CD1c-positive myeloid dendritic cell (primary cell): ENCODE measurements around the gene FKBP10.
A peak's percentile ranks its signal among the peaks of the same experiment; 100 is the strongest.
"Not testable (repeated sequence)": the region's sequence is repeated elsewhere in the genome, so short reads cannot be mapped to it uniquely, and the experiment has no call there.

ENCODE experiments used
- DNase-seq: peaks from one replicate; pipeline ENCODE4 v3.0.0-alpha.2; 2016; ENCODE audit errors: extremely low spot score

Gene FKBP10

DNA sequence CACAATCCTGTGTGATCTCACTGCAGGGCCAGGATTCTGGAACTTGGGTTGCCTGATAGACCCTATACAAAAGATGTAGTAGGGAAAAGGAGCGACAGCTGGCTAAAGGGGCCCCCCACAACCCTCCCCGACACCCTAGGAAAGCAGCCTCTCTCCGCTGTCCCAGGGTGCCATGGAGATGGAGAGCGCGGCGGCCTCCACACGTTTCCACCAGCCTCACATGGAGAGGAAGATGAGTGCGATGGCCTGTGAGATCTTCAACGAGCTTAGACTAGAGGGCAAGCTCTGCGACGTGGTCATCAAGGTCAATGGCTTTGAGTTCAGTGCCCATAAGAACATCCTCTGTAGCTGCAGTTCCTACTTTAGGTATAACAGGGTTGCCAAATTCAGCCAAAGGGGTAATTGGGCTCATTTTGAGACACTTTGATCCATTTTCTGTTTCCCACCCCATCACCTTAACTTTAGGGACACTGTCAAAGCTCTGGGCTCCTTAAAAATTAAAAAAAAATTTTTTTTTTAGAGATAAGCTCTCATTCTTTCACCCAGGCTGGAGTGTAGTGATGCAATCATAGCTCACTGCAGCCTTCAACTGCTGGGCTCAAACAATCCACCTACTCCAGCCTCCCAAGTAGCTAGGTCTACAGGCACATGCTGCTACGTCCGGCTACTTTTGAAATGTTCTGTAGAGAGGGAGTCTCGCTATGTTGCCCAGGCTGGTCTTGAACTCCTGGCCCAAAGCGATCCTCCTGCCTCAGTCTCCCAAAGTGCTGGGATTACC, 25.1 kb downstream of the FKBP10 start, which contains the start of gene KLHL10:
Gene KLHL10, plus strand, starts transcription at position 65 of the 778 bp plus-strand sequence. Its CDS starts 108 bp downstream, at position 173.
- DNase-seq = no peak

DNA sequence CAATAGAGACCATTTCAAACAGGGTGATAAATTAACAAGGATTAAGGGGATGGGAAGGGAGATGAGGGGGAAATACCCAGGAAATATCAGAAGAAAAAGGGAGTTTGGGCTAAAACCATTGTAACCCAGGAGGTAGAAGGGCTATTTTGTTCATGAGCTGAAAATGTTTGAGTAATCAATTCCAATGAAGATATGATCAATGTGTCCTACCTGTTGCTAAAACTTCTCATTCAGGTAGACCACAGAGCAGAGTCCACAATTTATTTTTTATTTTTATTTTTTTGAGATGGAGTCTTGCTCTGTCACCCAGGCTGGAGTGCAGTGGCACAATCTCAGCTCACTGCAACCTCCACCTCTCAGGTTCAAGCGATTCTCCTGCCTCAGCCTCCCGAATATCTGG, 26.6 kb downstream of the FKBP10 start:
- not testable (repeated sequence) for DNase-seq

GRCh38 chr17:41840781-41841180, 28.0 kb downstream of the FKBP10 start:
- DNase-seq = not testable (repeated sequence)

DNA sequence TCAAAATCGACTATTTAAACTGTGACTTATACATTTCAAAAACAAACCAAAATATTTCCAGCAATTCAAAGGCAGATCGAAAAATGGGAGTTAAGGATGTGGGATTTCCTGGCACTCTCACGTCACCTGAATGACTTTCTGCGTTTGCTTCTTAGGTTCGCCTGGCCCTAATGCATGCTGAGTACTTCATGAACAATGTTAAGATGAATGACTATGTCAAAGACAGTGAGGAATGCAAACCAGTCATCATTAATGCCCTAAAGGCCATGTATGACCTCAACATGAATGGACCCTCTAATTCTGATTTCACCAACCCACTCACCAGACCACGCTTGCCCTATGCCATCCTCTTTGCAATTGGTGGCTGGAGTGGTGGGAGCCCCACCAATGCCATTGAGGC, 32.2 kb downstream of the FKBP10 start:
- DNase-seq = no peak

DNA sequence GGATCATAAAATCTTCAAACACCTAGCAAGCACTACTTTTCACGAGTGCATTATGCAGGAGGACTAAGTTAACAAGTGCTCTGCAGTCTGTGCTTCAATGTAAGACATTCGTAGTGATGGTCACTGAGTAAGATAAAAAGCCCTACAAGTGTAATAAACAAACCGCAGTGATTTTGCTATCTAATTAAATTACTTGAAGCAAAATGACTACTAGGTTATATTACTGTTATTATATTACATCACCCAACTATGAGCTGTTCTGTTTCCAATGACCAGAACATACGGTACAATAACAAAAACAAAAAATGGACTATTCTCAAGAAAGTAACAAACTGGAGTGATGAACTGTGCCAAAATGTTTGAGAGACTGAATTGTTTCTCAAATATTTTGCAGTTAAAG, 36.0 kb downstream of the FKBP10 start:
- DNase-seq = no peak

GRCh38 chr17:41849251-41849990, 36.6 kb downstream of the FKBP10 start:
- DNase-seq = no peak

GRCh38 chr17:41851382-41851781, 38.6 kb downstream of the FKBP10 start:
- not testable (repeated sequence) for DNase-seq

- no peak for DNase-seq
Measured at GRCh38 chr17:41860254-41860931, 47.6 kb downstream of the FKBP10 start.

- peak; percentile 30 for DNase-seq
Measured at GRCh38 chr17:41863074-41863848, 50.5 kb downstream of the FKBP10 start.

GRCh38 chr17:41864498-41864835, 51.7 kb downstream of the FKBP10 start:
- no peak for DNase-seq

DNA sequence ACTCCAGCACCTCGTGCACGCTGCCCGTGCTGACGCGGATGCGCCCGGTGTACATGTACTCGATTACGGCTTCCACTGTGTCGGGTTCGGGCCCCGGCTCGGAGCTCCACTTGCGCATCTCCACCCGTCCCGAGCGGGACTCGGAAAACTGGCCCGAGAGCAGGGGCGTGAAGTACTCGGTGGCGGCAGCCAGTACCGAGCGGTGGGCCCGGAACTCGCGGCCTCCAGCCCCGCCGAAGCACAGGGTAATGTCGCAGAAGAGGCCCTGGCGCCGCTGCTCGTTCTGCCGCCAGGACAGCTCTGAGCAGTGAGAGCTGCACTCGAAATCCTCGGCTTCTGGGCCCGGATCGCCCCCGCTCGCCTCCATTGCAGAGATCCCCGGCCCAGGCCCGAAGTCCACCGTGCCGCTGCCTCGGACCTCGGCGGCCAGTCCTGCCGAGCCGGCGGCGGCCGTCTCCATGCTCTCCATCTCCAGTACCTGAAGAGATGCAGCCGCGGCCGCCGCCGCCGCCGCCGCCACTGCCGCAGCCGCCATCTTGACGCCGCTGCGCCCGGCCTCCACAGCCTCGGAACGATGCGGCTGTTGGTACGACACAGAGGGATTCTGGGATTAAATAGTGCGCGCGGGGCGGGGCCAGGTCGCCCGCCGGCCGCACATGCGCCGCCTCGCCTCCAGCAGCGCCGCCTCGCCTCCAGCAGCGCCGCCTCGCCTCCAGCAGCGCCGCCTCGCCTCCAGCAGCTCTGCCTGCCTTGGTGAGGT, 52.2 kb downstream of the FKBP10 start, which contains the start of gene KLHL11:
Gene KLHL11, minus strand, starts transcription at position 588 of the 760 bp plus-strand sequence. Its CDS starts 53 bp downstream, at position 535.
- peak; percentile 94 for DNase-seq

DNA sequence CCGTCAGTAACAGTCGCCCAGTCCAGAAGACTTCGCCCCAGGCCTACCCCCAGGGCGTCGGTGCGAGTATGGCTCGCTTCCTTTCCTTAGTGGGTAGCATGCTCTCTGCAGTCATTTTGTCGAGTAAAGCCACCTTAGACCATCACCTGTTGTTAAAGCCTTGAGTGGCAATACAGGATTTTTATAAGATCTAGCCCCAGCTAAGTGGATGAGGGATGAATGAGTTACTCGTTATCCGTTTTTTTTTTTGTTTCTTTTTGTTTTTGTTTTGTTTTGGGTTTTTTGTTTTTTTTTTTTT, 52.7 kb downstream of the FKBP10 start:
- no peak for DNase-seq

- no peak for DNase-seq
Measured at GRCh38 chr17:41868568-41868967, 55.8 kb downstream of the FKBP10 start.

GRCh38 chr17:41869426-41869825, 56.6 kb downstream of the FKBP10 start:
- no peak for DNase-seq

- DNase-seq = no peak
Measured at GRCh38 chr17:41870097-41870496, 57.3 kb downstream of the FKBP10 start.

DNA sequence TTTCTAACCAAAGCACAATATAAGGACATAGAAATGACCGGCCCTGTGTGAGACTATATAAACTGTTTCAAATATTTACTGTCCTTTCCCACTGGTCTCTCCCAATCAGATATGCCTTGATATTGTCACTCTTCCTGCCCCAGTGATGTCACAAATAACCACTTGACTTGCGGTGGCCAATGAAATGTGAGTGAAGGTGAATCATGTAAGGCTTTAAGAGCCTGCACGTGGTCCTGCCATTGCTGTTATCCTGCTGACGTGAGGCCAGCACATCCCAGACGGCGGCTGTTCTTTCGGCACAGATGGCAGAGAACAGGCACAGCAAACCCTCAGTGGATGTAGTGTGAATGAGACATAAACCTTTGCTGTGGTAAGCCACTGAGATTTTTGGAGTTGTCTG, 57.8 kb downstream of the FKBP10 start:
- no peak for DNase-seq

GRCh38 chr17:41871789-41872188, 59.0 kb downstream of the FKBP10 start:
- DNase-seq = no peak
